GM21786 (cell line): ENCODE measurements around the gene RELN.
"Not testable (repeated sequence)": the region's sequence is repeated elsewhere in the genome, so short reads cannot be mapped to it uniquely, and the experiment has no call there.

ENCODE experiments used
- ATAC-seq: cut with Tn5 transposase; IDR thresholded peaks from one replicate; pipeline ENCODE4 v1.9.1; 2021; ENCODE audit not compliant: unreplicated experiment

Gene RELN

DNA sequence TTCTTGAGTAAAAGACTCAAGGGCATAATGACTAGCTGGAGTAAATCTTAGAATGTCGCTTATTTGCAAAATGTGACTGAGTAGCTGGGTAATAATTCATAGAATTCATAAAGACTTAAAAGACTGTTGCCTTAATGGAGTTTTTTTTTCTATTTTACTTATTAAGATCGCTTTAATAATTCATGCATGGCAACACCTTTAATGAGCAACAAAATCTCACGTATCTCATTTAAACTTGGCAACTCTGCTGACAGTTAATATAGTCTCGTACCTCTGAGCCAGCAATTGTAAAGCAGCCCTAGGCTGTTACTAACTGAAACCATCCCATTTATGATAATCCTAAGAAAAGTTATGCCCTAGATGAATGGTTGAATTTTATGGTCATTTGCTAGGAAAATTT lies 455.7 kb downstream of the RELN start:
- ATAC-seq, result no peak

- no peak for ATAC-seq
These were observed 456.5 kb downstream of the RELN start for GRCh38 chr7:103532955-103533354.

GRCh38 chr7:103528152-103528551 lies 461.3 kb downstream of the RELN start:
- no peak for ATAC-seq

DNA sequence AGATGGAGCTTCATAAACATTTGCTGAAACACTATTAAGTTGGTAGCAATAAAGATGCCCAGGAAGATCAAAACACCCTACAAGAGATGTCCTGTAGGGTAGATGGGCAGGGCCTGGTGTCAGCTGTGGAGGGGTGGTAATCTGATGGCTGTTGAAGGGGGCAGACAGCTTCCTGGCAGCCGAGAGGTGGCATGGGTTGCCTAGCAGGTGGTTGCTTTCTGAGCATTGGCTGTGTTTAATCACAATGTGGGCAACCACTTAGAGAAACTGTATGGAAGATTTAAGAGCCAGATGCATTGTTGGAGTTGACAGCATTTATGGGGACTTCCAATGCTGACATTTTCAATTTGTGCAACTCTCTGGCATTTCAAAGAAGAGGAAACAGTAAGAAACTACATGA lies 463.5 kb downstream of the RELN start:
- ATAC-seq, result no peak

GRCh38 chr7:103524042-103524907 lies 465.2 kb downstream of the RELN start:
- ATAC-seq, result no peak

DNA sequence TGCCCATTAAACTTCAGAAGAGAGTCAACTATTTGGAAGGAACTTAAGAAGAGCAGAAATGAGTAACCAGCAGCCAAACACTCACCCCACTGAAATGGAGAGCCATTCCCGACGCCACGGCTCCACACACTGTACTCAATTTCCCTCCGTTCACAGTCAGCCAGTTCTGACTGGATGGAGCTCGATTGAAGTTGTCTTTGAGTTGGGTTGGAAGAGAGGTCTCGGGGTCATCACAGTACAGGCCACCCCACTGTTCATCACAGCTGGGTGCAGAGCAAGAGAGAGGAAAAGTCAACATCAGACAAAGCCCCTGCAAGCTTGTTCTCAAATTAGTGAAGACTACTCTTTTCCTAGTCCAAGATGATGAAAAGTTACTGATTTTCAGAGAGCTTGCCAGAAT lies 467.5 kb downstream of the RELN start:
- no peak for ATAC-seq

- ATAC-seq, result no peak
These were observed 484.8 kb downstream of the RELN start for GRCh38 chr7:103504505-103505135.

- ATAC-seq, result no peak
These were observed 488.3 kb downstream of the RELN start for GRCh38 chr7:103501206-103501605.

DNA sequence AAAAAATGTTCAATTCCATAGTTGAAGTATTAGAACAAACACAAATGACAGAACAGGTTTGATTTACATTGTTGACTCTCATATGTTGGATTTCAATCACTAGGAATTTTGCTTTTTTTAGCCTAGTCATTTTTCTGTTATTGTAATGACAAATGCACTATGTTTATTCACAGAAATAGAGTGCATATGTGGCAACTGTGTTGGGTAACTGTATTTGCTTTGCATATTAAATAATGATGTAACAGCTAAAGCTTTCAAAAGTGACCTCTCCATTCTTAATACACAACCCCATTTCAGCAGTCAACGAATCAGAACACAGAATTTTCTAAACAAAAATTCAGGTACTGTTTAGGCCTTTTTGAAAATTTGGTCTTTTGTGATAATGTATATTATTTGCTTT lies 489.5 kb downstream of the RELN start:
- no peak for ATAC-seq

- ATAC-seq, result no peak
These were observed 502.0 kb downstream of the RELN start for GRCh38 chr7:103487419-103487818.

DNA sequence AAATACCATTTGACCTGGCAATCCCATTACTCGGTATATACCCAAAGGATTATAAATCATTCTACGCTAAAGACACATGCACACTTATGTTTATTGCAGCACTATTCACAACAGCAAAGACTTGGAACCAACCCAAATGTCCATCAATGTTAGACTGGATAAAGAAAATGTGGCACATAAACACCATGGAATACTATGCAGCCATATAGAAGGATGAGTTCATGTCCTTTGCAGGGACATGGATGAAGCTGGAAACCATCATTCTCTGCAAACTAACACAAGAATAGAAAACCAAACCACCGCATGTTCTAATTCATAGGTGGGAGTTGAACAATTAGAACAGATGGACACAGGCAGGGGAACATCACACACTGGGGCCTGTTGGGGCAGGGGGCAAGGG lies 502.6 kb downstream of the RELN start:
- not testable (repeated sequence) for ATAC-seq

DNA sequence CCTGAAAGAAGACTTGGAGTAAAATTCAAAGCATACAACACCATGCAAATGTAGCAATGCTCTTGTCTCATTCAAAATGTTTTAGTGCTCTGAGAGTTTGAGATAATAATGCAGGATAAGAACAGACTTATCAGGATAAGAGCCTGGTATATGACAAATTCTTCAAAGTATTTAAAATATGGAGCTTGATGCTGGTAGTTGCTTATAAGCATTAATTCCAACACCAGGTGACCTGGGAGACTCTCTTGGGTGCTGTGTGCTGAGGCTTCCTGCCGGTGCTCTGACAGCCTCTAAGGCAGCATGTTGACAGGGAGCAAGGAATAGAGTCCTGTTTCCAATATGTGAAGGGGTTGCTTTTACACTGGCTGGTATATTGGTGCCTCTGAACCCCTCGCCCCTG lies 508.7 kb downstream of the RELN start:
- ATAC-seq, result no peak

DNA sequence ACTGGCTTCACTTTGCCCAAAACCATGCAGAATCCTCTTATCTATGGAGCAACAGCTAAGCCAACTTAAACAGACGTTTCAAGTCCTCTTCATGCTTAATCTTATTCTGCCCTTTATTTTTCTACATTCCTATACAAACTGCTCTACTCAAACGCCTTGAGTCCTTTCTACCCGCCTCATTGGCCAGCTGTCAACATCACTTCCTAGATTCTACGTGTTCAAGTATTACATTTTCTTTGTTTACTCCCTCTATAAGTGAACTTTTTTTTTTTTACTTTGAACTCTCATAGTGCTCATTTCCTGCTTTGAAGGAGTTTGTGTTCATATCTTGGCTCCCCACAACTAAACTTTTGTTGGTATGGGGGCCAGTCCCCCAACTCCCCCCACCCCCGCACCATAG lies 514.5 kb downstream of the RELN start:
- ATAC-seq, result no peak

- ATAC-seq, result no peak
These were observed 520.1 kb downstream of the RELN start for GRCh38 chr7:103469095-103469948.

GRCh38 chr7:103466814-103467213 lies 522.6 kb downstream of the RELN start:
- no peak for ATAC-seq

GRCh38 chr7:103462358-103462757 lies 527.1 kb downstream of the RELN start:
- ATAC-seq, result no peak

- ATAC-seq, result no peak
These were observed 542.1 kb downstream of the RELN start for GRCh38 chr7:103447073-103447960.

GRCh38 chr7:103446049-103446520 lies 543.4 kb downstream of the RELN start, which contains the start of gene SLC26A5:
Gene SLC26A5 (minus strand): TSS chr7:103446207. CDS start chr7:103421514, 24,693 bp downstream.
- peak; percentile 48 for ATAC-seq

DNA sequence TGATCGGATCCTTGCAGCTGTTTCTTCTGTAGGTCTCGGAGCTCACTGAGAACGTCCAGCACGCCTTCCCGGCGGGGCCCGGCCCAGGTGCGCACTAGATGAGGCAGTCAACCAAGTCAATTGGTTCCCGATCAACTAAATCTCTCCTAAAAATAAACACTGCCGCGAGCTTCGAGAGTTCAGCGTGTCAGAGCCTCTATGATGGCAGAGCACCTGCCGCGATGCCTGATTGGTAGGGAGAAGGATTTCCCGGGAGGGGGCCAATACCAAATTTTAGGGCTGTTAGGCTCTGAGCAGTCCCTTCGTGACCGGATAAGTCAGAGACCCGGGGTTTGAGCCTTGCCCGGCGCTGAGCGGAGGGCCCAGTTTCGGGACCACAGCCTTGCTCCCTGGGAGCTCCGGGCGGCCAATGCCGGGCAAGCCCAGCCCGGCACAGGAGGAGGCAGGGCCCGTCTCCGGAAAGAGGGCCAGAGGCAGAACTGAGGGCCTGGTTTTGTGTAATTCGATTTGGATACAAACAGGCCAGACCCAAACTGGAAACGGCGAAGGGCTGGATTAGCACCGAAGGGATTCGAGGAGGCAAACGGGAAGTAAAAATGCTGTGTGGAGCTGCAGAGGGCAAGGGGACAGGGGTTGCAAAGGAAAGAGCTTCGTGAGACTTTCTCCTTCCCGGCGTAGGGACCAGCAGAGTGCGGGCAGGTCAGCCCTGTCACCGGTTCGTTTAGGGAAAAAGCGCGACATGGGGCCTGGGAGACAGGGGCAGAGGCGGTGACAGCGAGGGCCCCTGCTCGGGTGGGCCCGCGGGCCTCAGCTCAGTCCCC lies 544.0 kb downstream of the RELN start:
- peak; percentile 20 for ATAC-seq
